ENCODE data around the gene NIM1K.
"Not testable (repeated sequence)": the region's sequence is repeated elsewhere in the genome, so short reads cannot be mapped to it uniquely, and the experiment has no call there.

The NIM1K gene

GRCh38 chr5:43191740-43192557 lies at the start of gene NIM1K:
NIM1K (plus strand) TSS chr5:43192225; CDS start chr5:43245776, 53,551 bp downstream.
- DNase-seq: peak; percentile 61

GRCh38 chr5:43145071-43145470 lies 47.0 kb upstream of the NIM1K start:
- DNase-seq: no peak

GRCh38 chr5:43146958-43147357 lies 45.1 kb upstream of the NIM1K start:
- no peak for DNase-seq

- no peak for DNase-seq
These were observed 43.6 kb upstream of the NIM1K start for GRCh38 chr5:43148417-43148816.

- DNase-seq: no peak
These were observed 42.8 kb upstream of the NIM1K start for GRCh38 chr5:43149231-43149630.

GRCh38 chr5:43150075-43150474 lies 42.0 kb upstream of the NIM1K start:
- no peak for DNase-seq

- DNase-seq: no peak
These were observed 41.3 kb upstream of the NIM1K start for GRCh38 chr5:43150748-43151147.

- no peak for DNase-seq
These were observed 39.1 kb upstream of the NIM1K start for GRCh38 chr5:43152946-43153345.

GRCh38 chr5:43154469-43154868 lies 37.6 kb upstream of the NIM1K start:
- DNase-seq: no peak

- no peak for DNase-seq
These were observed 36.5 kb upstream of the NIM1K start for GRCh38 chr5:43155394-43156096.

- no peak for DNase-seq
These were observed 35.6 kb upstream of the NIM1K start for GRCh38 chr5:43156388-43156787.

GRCh38 chr5:43157068-43157467 lies 35.0 kb upstream of the NIM1K start:
- DNase-seq: no peak

- DNase-seq: no peak
These were observed 30.8 kb upstream of the NIM1K start for GRCh38 chr5:43161244-43161643.

- not testable (repeated sequence) for DNase-seq
These were observed 27.2 kb upstream of the NIM1K start for GRCh38 chr5:43164801-43165200.

- DNase-seq: no peak
These were observed 26.7 kb upstream of the NIM1K start for GRCh38 chr5:43165323-43165722.

- no peak for DNase-seq
These were observed 23.9 kb upstream of the NIM1K start for GRCh38 chr5:43168175-43168574.

- DNase-seq: no peak
These were observed 20.6 kb upstream of the NIM1K start for GRCh38 chr5:43171451-43171850.

GRCh38 chr5:43171926-43172325 lies 20.1 kb upstream of the NIM1K start:
- no peak for DNase-seq

GRCh38 chr5:43172779-43173178 lies 19.2 kb upstream of the NIM1K start:
- DNase-seq: no peak

GRCh38 chr5:43174586-43174985 lies 17.4 kb upstream of the NIM1K start:
- no peak for DNase-seq

GRCh38 chr5:43179836-43180235 lies 12.2 kb upstream of the NIM1K start:
- DNase-seq: no peak

- DNase-seq: no peak
These were observed 9.6 kb upstream of the NIM1K start for GRCh38 chr5:43182421-43182820.

GRCh38 chr5:43183101-43183500 lies 8.9 kb upstream of the NIM1K start:
- DNase-seq: not testable (repeated sequence)
